GM21423 (cell line): ENCODE results near the gene POLDIP3.
"Not testable (repeated sequence)": the region's sequence is repeated elsewhere in the genome, so short reads cannot be mapped to it uniquely, and the experiment has no call there.

Experiments
- ATAC-seq: cut with Tn5 transposase; IDR thresholded peaks from one replicate; pipeline ENCODE4 v1.9.1; 2021; ENCODE audit warnings: mild to moderate bottlenecking, moderate library complexity; ENCODE audit not compliant: unreplicated experiment

Gene POLDIP3

GRCh38 chr22:42620084-42620483 is 5.4 kb upstream of the POLDIP3 start:
- no peak for ATAC-seq

DNA sequence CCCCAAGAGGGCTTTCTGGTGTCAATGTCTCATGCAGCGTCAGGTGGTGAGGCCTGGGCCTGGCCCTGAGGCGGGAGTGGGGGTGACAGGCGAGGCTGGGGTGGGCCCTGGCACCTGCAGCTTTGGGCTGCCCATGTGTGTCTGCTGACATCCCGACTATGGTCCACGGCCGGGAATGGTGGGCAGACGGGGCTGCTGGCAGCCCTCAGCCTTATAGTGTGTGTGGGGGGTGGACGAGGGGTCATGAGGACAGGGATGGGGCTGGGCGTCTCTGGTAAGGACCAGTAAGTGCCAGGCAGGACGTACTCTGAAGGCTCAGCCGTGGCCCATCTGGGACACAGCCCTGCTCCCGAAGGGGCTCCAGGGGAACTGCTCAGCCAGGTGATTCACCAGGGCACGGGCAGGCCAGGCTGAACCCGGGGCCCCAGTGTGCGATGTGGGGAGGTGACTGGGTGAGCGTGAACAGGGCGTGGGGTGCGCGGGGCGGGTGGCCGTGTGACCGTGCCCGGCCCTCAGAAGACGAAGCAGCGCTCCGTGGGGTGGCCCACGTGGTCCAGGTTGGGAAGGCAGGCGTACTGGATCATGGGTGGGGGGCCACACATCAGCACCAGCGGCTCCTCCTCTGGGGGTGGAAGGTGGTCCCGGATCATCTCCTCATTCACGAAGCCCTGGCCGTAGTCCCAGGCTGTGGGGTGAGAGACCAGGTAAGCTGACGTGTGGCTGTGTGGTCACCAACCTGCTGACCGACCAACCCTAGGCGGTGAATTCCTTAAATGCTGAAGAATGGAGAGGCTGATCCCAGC is 4.8 kb upstream of the POLDIP3 start:
- ATAC-seq, result no peak

- no peak for ATAC-seq
These were observed 2.7 kb upstream of the POLDIP3 start for GRCh38 chr22:42617155-42617983.

GRCh38 chr22:42615860-42616175 is 1.1 kb upstream of the POLDIP3 start:
- not testable (repeated sequence) for ATAC-seq

DNA sequence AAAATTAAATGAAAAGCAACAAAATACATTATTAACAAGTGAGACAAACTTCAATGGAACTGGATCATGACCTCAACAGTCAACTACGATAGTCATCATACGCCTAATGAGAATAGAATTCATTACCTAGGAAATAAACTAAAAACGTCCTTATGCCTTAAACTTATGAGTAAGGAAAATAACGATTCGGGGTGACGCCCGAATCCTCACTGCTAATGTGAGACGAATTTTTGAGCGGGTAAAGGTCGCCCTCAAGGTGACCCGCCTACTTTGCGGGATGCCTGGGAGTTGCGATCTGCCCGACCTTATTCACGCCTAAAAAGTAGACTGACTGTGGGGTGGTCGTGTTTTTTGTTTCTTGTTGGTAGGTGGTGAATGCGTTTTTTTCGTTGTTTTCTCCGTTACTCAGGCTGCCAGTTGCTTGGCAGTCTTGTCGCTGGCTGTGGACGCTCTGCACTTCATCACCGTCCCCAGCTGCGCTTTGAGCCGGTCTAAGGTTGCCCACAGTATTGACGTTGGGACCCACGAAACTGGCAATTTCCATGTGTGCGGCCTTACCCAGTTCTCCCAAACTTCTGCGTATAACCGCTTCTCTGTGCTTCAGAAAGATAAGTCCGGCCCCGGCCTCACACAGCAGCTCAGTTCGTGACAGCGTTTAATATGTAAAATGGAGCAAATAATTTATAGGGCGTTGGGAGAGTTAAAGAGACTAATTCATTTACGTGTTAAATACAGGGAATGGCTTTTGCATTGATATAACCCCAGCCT is 593 bp upstream of the POLDIP3 start:
- ATAC-seq, result peak; percentile 44

- no peak for ATAC-seq
These were observed 796 bp downstream of the POLDIP3 start for GRCh38 chr22:42613872-42614301.

- ATAC-seq, result no peak
These were observed 2.3 kb downstream of the POLDIP3 start for GRCh38 chr22:42612336-42612735.

- no peak for ATAC-seq
These were observed 3.6 kb downstream of the POLDIP3 start for GRCh38 chr22:42611051-42611450.

DNA sequence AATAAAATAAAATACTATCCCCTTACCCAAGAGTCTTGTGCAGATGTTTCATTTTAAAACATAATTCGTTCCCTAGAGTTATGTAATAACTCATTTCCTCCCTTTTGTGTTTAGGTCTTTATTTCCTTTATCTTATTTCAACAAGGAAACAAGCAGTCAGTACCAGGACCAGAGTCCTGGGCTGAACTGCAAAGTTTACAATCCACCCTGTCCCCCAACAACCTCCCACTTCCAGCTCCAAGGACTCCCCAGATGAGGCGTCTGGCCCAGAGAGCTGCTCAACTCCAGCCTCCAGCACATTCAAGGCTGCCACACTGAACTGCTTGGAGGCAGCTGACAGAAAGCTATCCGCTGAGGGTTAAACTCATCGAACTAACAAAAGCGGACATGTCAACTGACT is 4.5 kb downstream of the POLDIP3 start:
- ATAC-seq, result no peak

DNA sequence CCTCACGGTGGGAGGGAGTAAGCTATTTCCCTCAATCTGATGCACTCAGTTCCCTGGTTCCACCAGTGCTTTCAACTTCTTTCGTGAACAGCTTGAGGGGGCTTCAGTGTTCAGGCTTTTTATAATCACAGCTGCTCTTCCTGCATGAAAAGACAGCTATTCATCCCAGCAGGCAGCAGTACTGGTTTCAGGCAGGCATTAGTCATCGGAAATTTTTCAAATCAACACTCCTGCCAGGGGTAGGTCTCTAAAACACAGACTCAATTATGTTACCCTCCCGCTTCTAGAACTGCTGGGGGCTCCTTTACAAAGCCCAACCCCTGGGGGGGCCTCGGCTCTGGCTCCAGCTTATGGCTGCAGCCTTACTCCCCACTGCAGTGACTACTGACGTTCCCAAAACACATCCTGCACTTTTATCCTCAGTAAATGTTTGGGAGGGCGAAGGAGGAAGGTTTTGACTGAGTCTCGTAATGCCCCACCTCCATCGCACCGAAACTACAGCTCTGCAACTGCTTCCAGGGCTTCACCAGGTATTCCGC is 5.8 kb downstream of the POLDIP3 start:
- ATAC-seq, result no peak

DNA sequence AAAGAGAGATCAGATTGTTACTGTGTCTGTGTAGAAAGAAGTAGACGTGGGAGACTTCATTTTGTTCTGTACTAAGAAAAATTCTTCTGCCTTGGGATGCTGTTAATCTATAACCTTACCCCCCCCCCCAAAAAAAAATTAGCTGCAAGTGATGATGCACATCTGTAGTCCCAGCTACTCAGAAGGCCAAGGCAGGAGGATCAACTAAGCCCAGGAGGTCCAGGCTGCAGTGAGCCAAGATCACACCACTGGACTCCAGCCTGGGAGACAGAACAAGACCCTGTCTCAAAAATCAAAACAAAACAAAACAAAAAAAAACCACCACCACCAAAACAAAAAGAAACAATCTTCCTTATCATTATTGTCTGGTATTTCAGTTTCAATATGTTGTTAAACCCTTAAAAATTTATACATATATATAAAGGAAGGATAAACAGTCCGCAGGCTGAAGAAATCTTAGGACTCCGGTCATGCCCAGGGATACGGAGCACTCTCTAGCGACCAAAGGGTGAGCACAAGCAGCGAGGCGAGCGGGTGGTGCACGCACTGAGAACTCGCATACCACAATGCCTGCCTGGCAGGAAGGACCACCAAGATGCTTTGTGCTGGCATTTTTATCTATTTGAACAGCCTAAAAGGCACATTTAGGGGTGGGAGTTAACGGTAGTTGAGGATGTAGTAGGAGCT is 6.4 kb downstream of the POLDIP3 start:
- ATAC-seq, result no peak

DNA sequence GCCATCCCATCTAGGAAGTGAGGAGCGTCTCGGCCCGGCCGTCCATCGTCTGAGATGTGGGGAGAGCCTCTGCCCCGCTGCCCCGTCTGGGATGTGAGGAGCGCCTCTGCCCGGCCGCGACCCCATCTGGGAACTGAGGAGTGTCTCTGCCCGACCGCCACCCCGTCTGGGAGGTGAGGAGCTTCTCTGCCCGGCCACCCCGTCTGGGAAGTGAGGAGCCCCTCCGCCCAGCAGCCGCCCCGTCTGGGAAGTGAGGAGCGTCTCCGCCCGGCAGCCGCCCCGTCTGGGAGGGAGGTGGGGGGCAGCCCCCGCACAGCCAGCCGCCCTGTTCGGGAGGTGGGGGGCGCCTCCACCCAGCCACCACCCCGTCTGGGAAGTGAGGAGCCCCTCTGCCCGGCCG is 7.0 kb downstream of the POLDIP3 start:
- ATAC-seq, result not testable (repeated sequence)

GRCh38 chr22:42604403-42604802 is 10.3 kb downstream of the POLDIP3 start:
- no peak for ATAC-seq

- no peak for ATAC-seq
These were observed 11.3 kb downstream of the POLDIP3 start for GRCh38 chr22:42603427-42603826.

DNA sequence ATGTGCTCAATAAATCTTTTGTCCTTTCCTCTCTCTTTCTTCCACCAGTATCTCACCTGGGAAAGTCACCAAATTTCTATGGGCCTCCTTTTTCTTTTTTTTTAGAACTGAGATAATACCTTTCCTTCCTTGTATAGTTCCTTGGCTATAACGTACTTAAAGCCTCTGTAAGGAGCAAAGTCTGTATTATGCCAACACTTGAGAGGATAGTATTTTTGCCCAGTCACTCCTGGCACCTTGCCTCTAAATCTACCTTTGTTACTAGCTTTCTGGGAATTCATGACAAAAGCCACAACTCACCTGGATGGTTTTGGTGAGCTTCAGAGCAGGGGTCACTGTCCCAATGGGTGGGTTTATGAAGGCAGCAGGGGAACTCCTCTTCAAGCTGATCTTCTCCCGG is 12.2 kb downstream of the POLDIP3 start:
- ATAC-seq, result no peak

GRCh38 chr22:42601879-42602465 is 12.7 kb downstream of the POLDIP3 start:
- no peak for ATAC-seq

GRCh38 chr22:42596863-42597530 is 17.7 kb downstream of the POLDIP3 start:
- ATAC-seq, result no peak

- ATAC-seq, result no peak
These were observed 18.3 kb downstream of the POLDIP3 start for GRCh38 chr22:42596336-42596735.

- ATAC-seq, result no peak
These were observed 19.2 kb downstream of the POLDIP3 start for GRCh38 chr22:42595434-42595833.

DNA sequence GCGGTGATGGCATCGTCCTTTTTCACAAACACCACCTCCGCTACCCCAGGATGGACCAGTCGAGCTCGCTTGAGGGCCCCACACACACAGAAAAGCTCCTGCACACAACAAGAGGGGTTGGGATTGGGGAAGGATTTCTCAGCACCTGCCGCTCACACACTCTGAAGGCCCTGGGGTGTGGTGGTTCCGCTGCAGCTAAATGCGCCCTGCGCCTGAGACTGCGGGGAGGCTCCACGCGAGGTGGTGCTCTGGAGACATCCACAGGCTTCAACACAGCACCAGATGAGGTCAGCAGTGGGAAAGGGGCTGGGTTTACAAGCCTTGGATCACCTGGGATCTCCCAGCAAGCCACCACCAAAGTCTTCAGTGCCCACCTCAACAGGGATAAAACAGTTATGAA is 22.7 kb downstream of the POLDIP3 start:
- no peak for ATAC-seq
